Measurements from ENCODE around the gene DDIT3. TPM values are rescaled to one million over a fixed set of nuclear protein-coding genes. Genes with fewer than 3 reads are reported as not detected.
"Not testable (repeated sequence)": the region's sequence is repeated elsewhere in the genome, so short reads cannot be mapped to it uniquely, and the experiment has no call there.

Gene DDIT3
- total RNA-seq: 30.5 and 34.3 TPM in 2 replicates

- Mint-ChIP-seq H3K36me3 (ENCODE audit: low read depth) (peaks cover 62% of the 10 kb centered on the region), H3K4me3 (peak within 1 kb of the TSS; percentile 98), H3K4me1 (peaks cover 59% of the 10 kb centered on the region), H3K27ac (peak within 1 kb of the TSS; percentile 99), H3K27me3 (no peaks in the 10 kb centered on the region), H3K9me3 (no peaks in the 10 kb centered on the region)
- TF ChIP-seq, protein P1, sequence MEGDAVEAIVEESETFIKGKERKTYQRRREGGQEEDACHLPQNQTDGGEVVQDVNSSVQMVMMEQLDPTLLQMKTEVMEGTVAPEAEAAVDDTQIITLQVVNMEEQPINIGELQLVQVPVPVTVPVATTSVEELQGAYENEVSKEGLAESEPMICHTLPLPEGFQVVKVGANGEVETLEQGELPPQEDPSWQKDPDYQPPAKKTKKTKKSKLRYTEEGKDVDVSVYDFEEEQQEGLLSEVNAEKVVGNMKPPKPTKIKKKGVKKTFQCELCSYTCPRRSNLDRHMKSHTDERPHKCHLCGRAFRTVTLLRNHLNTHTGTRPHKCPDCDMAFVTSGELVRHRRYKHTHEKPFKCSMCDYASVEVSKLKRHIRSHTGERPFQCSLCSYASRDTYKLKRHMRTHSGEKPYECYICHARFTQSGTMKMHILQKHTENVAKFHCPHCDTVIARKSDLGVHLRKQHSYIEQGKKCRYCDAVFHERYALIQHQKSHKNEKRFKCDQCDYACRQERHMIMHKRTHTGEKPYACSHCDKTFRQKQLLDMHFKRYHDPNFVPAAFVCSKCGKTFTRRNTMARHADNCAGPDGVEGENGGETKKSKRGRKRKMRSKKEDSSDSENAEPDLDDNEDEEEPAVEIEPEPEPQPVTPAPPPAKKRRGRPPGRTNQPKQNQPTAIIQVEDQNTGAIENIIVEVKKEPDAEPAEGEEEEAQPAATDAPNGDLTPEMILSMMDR (IDR thresholded peaks at IDR 0.05): no peak
- ChIA-PET POLR2A (interaction anchor here (0.5 to 3.5 kb wide), 33 partner anchors 8 to 1702 kb away, joined by 3 to 36 read pairs (median 4); partner anchors contain the start of genes ARHGAP9, CDK4, DCTN2 and ESYT1), CTCF (no interaction called here)
- intact Hi-C loops (cut with micrococcal nuclease): loop anchor here (1.0 to 5.0 kb wide), 10 partner anchors 33 to 1693 kb away; partner anchors contain the start of genes ARHGAP9, CDK4, DNAJC14 and GLI1
- DNase-seq: peak; percentile 99
- peak; percentile 73 for ATAC-seq (ENCODE audit: low read depth)
Observed at GRCh38 chr12:57520053-57520818, at the start of gene DDIT3. Gene DDIT3 (minus strand): TSS chr12:57520514. CDS start chr12:57517406, 3,108 bp downstream.

- TF ChIP-seq, protein P1 (IDR thresholded peaks at IDR 0.05): no peak
- ChIA-PET CTCF (no interaction called here), POLR2A (no interaction called here)
- Mint-ChIP-seq H3K27me3 (peaks cover 9% of the 10 kb centered on the region), H3K27ac (no peak overlapping the region), H3K36me3 (ENCODE audit: low read depth) (no peaks in the 10 kb centered on the region), H3K4me1 (no peaks in the 10 kb centered on the region), H3K9me3 (no peaks in the 10 kb centered on the region), H3K4me3 (no peak overlapping the region)
- ATAC-seq (ENCODE audit: low read depth): no peak
- DNase-seq: no peak
- intact Hi-C loops (cut with micrococcal nuclease): no loop called here
Observed at GRCh38 chr12:57569858-57570257, 49.5 kb upstream of the DDIT3 start.

GRCh38 chr12:57568838-57569237, 48.5 kb upstream of the DDIT3 start:
- DNase-seq (no peak), ATAC-seq (ENCODE audit: low read depth) (no peak)
- no peaks in the 10 kb centered on the region for H3K36me3 Mint-ChIP-seq (ENCODE audit: low read depth)
- TF ChIP-seq, protein P1 (IDR thresholded peaks at IDR 0.05): no peak
- no peaks in the 10 kb centered on the region for H3K4me1 Mint-ChIP-seq
- intact Hi-C loops (cut with micrococcal nuclease): no loop called here
- no peak overlapping the region for H3K27ac Mint-ChIP-seq
- no peak overlapping the region for H3K4me3 Mint-ChIP-seq
- ChIA-PET CTCF (no interaction called here), POLR2A (no interaction called here)
- peaks cover 14% of the 10 kb centered on the region for H3K27me3 Mint-ChIP-seq
- H3K9me3 Mint-ChIP-seq: no peaks in the 10 kb centered on the region

DNA sequence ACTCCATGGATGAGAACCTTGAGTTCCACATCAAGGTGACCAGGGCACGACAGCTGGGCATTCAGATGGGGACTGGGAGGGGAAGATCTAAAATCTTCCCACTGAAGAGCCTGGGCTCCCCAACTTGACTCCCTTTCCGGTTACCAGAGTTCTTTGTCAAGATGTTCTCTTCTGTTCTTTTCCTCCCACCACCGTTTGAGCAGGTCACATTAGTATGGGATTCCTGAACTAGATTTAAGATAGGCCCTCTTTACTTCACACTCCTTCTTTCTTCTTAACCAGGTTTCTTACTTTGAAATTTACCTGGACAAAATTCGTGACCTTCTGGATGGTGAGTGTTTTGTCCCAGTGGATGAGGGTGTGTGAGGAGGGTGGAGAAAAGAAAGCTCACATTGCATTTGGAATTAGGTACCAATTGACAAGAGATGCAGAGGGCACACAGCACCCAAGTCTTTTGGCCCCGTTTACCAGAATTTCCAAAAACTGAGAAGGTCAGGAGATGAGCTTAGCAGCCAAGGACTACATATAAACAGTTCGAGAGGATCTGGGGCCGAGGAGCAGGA, 43.9 kb upstream of the DDIT3 start:
- ATAC-seq (ENCODE audit: low read depth): no peak
- TF ChIP-seq, protein P1 (IDR thresholded peaks at IDR 0.05): no peak
- Mint-ChIP-seq H3K4me1 (no peaks in the 10 kb centered on the region), H3K9me3 (no peaks in the 10 kb centered on the region), H3K27ac (no peak overlapping the region), H3K36me3 (ENCODE audit: low read depth) (no peaks in the 10 kb centered on the region), H3K4me3 (no peak overlapping the region), H3K27me3 (peaks cover 29% of the 10 kb centered on the region)
- CTCF ChIA-PET: no interaction called here
- POLR2A ChIA-PET: no interaction called here
- intact Hi-C loops (cut with micrococcal nuclease): no loop called here
- DNase-seq: no peak

DNA sequence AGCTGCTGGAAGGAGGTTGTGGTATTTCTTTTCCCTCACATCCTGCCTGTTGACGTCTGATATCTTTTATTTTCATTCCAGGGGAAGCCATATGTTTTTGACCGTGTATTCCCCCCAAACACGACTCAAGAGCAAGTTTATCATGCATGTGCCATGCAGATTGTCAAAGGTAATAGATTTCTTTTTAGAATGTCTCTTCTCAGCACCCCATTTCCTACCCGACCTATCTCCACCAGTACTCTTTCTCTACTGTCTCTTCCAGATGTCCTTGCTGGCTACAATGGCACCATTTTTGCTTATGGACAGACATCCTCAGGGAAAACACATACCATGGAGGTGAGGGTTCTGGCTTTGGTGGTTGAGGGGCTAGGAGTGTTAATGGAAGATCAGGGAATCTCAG, 43.0 kb upstream of the DDIT3 start:
- TF ChIP-seq, protein P1 (IDR thresholded peaks at IDR 0.05): no peak
- ATAC-seq (ENCODE audit: low read depth) (no peak), DNase-seq (no peak)
- no peak overlapping the region for H3K4me3 Mint-ChIP-seq
- no peaks in the 10 kb centered on the region for H3K9me3 Mint-ChIP-seq
- ChIA-PET POLR2A (no interaction called here), CTCF (no interaction called here)
- H3K27me3 Mint-ChIP-seq: peaks cover 23% of the 10 kb centered on the region
- H3K36me3 Mint-ChIP-seq (ENCODE audit: low read depth): no peaks in the 10 kb centered on the region
- H3K27ac Mint-ChIP-seq: no peak overlapping the region
- intact Hi-C loops (cut with micrococcal nuclease): no loop called here
- no peaks in the 10 kb centered on the region for H3K4me1 Mint-ChIP-seq

GRCh38 chr12:57561117-57561516, 40.8 kb upstream of the DDIT3 start:
- H3K36me3 Mint-ChIP-seq (ENCODE audit: low read depth); ATAC-seq (ENCODE audit: low read depth); POLR2A ChIA-PET; DNase-seq; H3K27ac Mint-ChIP-seq; CTCF ChIA-PET; H3K4me3 Mint-ChIP-seq; H3K9me3 Mint-ChIP-seq; intact Hi-C loops (cut with micrococcal nuclease); H3K4me1 Mint-ChIP-seq: not testable (repeated sequence)
- H3K27me3 Mint-ChIP-seq: peaks cover 21% of the 10 kb centered on the region

Measured in activated B cell treated with CpG ODN at 0.5 μM for 24 hours (primary cell).